ENCODE data around the gene HSD11B1L.

- TF ChIP-seq EP300 (IDR thresholded peaks at IDR 0.05) = no peak
- no peak for TF ChIP-seq CTCF (IDR thresholded peaks at IDR 0.05)
- no peak for TF ChIP-seq POLR2A (IDR thresholded peaks at IDR 0.05)
Measured at GRCh38 chr19:5665781-5666513, 14.9 kb upstream of the HSD11B1L start.

Data from tibial nerve (tissue), 4 donors.